Limb (tissue), 2 donors: Measurements from ENCODE around the gene ATG16L2.
"Not testable (repeated sequence)": the region's sequence is repeated elsewhere in the genome, so short reads cannot be mapped to it uniquely, and the experiment has no call there.

Source experiments
- DNase-seq, 2 donors: peaks; one replicate each; pipeline ENCODE4 v3.0.0-alpha.2; 2016; ENCODE audit errors: extremely low spot score in 2 of 2

The ATG16L2 gene

GRCh38 chr11:72842653-72843330, 28.6 kb downstream of the ATG16L2 start:
- no peak for DNase-seq

GRCh38 chr11:72844356-72844755, 30.1 kb downstream of the ATG16L2 start:
- peak; percentile 54 to 57 for DNase-seq

GRCh38 chr11:72848846-72849466, 34.7 kb downstream of the ATG16L2 start:
- DNase-seq, result peak in 1 of 2 donors; percentile 34

- no peak for DNase-seq
These were observed 36.6 kb downstream of the ATG16L2 start for GRCh38 chr11:72850832-72851231.

- DNase-seq, result no peak
These were observed 37.5 kb downstream of the ATG16L2 start for GRCh38 chr11:72851726-72852125.

GRCh38 chr11:72856065-72856464, 41.9 kb downstream of the ATG16L2 start:
- DNase-seq, result no peak

GRCh38 chr11:72856551-72857345, 42.5 kb downstream of the ATG16L2 start:
- DNase-seq, result peak in 1 of 2 donors; percentile 47

- not testable (repeated sequence) for DNase-seq
These were observed 44.1 kb downstream of the ATG16L2 start for GRCh38 chr11:72858267-72858666.

GRCh38 chr11:72859126-72859525, 44.9 kb downstream of the ATG16L2 start:
- no peak for DNase-seq

- no peak for DNase-seq
These were observed 45.8 kb downstream of the ATG16L2 start for GRCh38 chr11:72860010-72860409.

- no peak for DNase-seq
These were observed 46.4 kb downstream of the ATG16L2 start for GRCh38 chr11:72860592-72860991.

- no peak for DNase-seq
These were observed 48.9 kb downstream of the ATG16L2 start for GRCh38 chr11:72863091-72863490.

GRCh38 chr11:72863916-72864315, 49.7 kb downstream of the ATG16L2 start:
- no peak for DNase-seq

GRCh38 chr11:72864702-72865655, 50.8 kb downstream of the ATG16L2 start:
- DNase-seq, result peak in 1 of 2 donors; percentile 80

- no peak for DNase-seq
These were observed 53.8 kb downstream of the ATG16L2 start for GRCh38 chr11:72867970-72868369.

- DNase-seq, result no peak
These were observed 55.6 kb downstream of the ATG16L2 start for GRCh38 chr11:72869831-72870230.

- DNase-seq, result peak in 1 of 2 donors; percentile 29
These were observed 56.9 kb downstream of the ATG16L2 start for GRCh38 chr11:72871119-72871518.

GRCh38 chr11:72872012-72872411, 57.8 kb downstream of the ATG16L2 start:
- DNase-seq, result no peak

GRCh38 chr11:72875736-72876135, 61.5 kb downstream of the ATG16L2 start:
- DNase-seq, result no peak

- DNase-seq, result no peak
These were observed 61.9 kb downstream of the ATG16L2 start for GRCh38 chr11:72876147-72876546.
